K562 (cell line): Measurements from ENCODE around the gene REEP3. TPM values are rescaled to one million over a fixed set of nuclear protein-coding genes. Genes with fewer than 3 reads are reported as not detected.

ENCODE experiments used
- BRD9 ChIP-seq: fragments of 450-650 bp; IDR thresholded peaks from 2 replicates; pipeline ENCODE4 v1.6.1; 2018; ENCODE audit warnings: low read depth; ENCODE audit not compliant: partially characterized antibody
- EP400 ChIP-seq: fragments of 450-650 bp; IDR thresholded peaks from 2 replicates; pipeline ENCODE4 v1.6.1; 2017; ENCODE audit warnings: antibody characterized with exemption, mild to moderate bottlenecking, moderate library complexity
- FOXP1 ChIP-seq: sonication (generic); formaldehyde crosslinking; IDR thresholded peaks from 2 replicates; pipeline ENCODE4 v1.8.0; 2022; ENCODE audit warnings: mild to moderate bottlenecking, missing genetic modification reagents
- GATA2 ChIP-seq: sonication (generic); formaldehyde crosslinking; IDR thresholded peaks from 2 replicates; pipeline ENCODE4 v1.4.0; 2020; ENCODE audit warnings: mild to moderate bottlenecking, missing genetic modification reagents
- JUN ChIP-seq, 2 experiments: sonication (generic) in 1 of 2; formaldehyde crosslinking in 1 of 2; IDR thresholded peaks; 2 replicates each; pipeline versions ENCODE4 v1.6.1 to v1.8.0; 2012 to 2022; ENCODE audit warnings: borderline replicate concordance in 2 of 2, mild to moderate bottlenecking in 2 of 2, improper control_type of control experiment in 1 of 2, low read depth in 1 of 2, low read length in 1 of 2, missing genetic modification reagents in 1 of 2
- KLF16 ChIP-seq: IDR thresholded peaks from 2 replicates; pipeline ENCODE4 v1.6.1; 2016; ENCODE audit warnings: antibody characterized with exemption
- MED1 ChIP-seq: sonication (generic); formaldehyde crosslinking; IDR thresholded peaks from 2 replicates; pipeline ENCODE4 v1.8.1; 2023; ENCODE audit warnings: missing genetic modification reagents, borderline replicate concordance
- PHB2 ChIP-seq: fragments of 450-650 bp; IDR thresholded peaks from 2 replicates; pipeline ENCODE4 v1.6.1; 2017; ENCODE audit warnings: low read depth
- PML ChIP-seq: IDR thresholded peaks from 2 replicates; pipeline ENCODE4 v1.6.1; 2012; ENCODE audit warnings: low read length, inconsistent platforms
- POU5F1 ChIP-seq: fragments of 150-350 bp; IDR thresholded peaks from 2 replicates; pipeline ENCODE4 v1.6.1; 2014; ENCODE audit warnings: borderline replicate concordance, low read length, low read depth, mild to moderate bottlenecking; ENCODE audit not compliant: partially characterized antibody
- SIRT6 ChIP-seq: IDR thresholded peaks from one replicate; pipeline ENCODE4 v1.6.1; 2012; ENCODE audit warnings: low read depth, mild to moderate bottlenecking, control low read depth, inconsistent platforms, low read length, moderate library complexity
- SP1 ChIP-seq: sonication (generic); formaldehyde crosslinking; IDR thresholded peaks from 2 replicates; pipeline ENCODE4 v1.8.1; 2022; ENCODE audit warnings: mild to moderate bottlenecking, missing genetic modification reagents
- TBL1XR1 ChIP-seq, 2 experiments: IDR thresholded peaks; 2 replicates each; pipeline ENCODE4 v1.6.1; 2012; ENCODE audit warnings: improper control_type of control experiment in 2 of 2, low read length in 2 of 2, mild to moderate bottlenecking in 1 of 2
- ZBTB1 ChIP-seq: sonication (generic); formaldehyde crosslinking; IDR thresholded peaks from 2 replicates; pipeline ENCODE4 v1.8.1; 2023; ENCODE audit warnings: missing genetic modification reagents, low read depth, mild to moderate bottlenecking, borderline replicate concordance
- ZNF124 ChIP-seq: sonication (generic); formaldehyde crosslinking; IDR thresholded peaks from 2 replicates; pipeline ENCODE4 v1.8.1; 2022; ENCODE audit warnings: missing genetic modification reagents
- ZNF197 ChIP-seq: fragments of 200-800 bp; sonication (Bioruptor generic); IDR thresholded peaks from 2 replicates; pipeline ENCODE4 v1.6.1; 2016; ENCODE audit warnings: low read depth, missing genetic modification characterization, missing compliant biosample characterization
- ZNF224 ChIP-seq: sonication (generic); formaldehyde crosslinking; IDR thresholded peaks from 2 replicates; pipeline ENCODE4 v1.8.0; 2022; ENCODE audit warnings: mild to moderate bottlenecking, missing genetic modification reagents
- ZNF431 ChIP-seq: sonication (generic); formaldehyde crosslinking; IDR thresholded peaks from 2 replicates; pipeline ENCODE4 v1.8.0; 2022; ENCODE audit warnings: mild to moderate bottlenecking, missing genetic modification reagents
- ZNF584 ChIP-seq: fragments of 200-800 bp; sonication (Bioruptor generic); IDR thresholded peaks from 2 replicates; pipeline ENCODE4 v1.6.1; 2016; ENCODE audit warnings: low read depth, mild to moderate bottlenecking, missing genetic modification characterization, missing compliant biosample characterization
- ZNF668 ChIP-seq: fragments of 250-450 bp; sonication (Bioruptor Pico); IDR thresholded peaks from 2 replicates; pipeline ENCODE4 v1.8.0; 2022; ENCODE audit warnings: mild to moderate bottlenecking, inconsistent platforms
- ZNF76 ChIP-seq: fragments of 250-450 bp; sonication (Bioruptor Pico); IDR thresholded peaks from 2 replicates; pipeline ENCODE4 v1.4.0; 2020; ENCODE audit warnings: mild to moderate bottlenecking, moderate library complexity, borderline replicate concordance
- polyA plus RNA-seq, 8 experiments: library from polyadenylated mRNA; depleted of rRNA in 4 of 8; stranded (reverse) in 5 of 8; unstranded in 3 of 8; fragments of >200 nt; fragmentation: Nextera tagmentation in 2 of 8; fragmentation: Illumina TruSeq in 1 of 8; extraction: Ambion mirVana in 2 of 8; extraction: Trizol in 1 of 8; gene quantifications; 2 replicates each; pipeline versions ENCODE4 v1.2.1 to v1.2.3, GENCODE V29; 2011 to 2014; ENCODE audit warnings: inconsistent platforms in 1 of 8, missing spikeins in 1 of 8
- total RNA-seq, 7 experiments: library from RNA; depleted of rRNA in 6 of 7; stranded (reverse); fragments of >200 nt in 6 of 7; fragmentation: Illumina TruSeq in 2 of 7; extraction: Trizol in 2 of 7; gene quantifications; 2 replicates each; pipeline versions ENCODE4 v1.2.1 to v1.2.3, GENCODE V29; 2011 to 2021; ENCODE audit warnings: low replicate concordance in 1 of 7
- TF ChIP-seq, protein P1 (sequence below): fragments of 250-450 bp; sonication (Bioruptor Pico); IDR thresholded peaks from 2 replicates; pipeline ENCODE4 v1.8.0; 2021; ENCODE audit warnings: moderate library complexity, mild to moderate bottlenecking, inconsistent platforms
- TF ChIP-seq, protein P2 (sequence below): fragments of 150-350 bp; conservative IDR thresholded peaks from 2 replicates; pipeline ENCODE4 v1.6.1; 2014; ENCODE audit warnings: low read length
- TF ChIP-seq, protein P3 (sequence below), 3 experiments: IDR thresholded peaks in 2 of 3; conservative IDR thresholded peaks in 1 of 3; 2 replicates each; pipeline ENCODE4 v1.5.1; 2011 to 2012; ENCODE audit warnings: low read length in 3 of 3, mild to moderate bottlenecking in 3 of 3, control low read depth in 2 of 3, improper control_type of control experiment in 1 of 3, inconsistent platforms in 1 of 3, low read depth in 1 of 3, mixed read lengths in 1 of 3, moderate library complexity in 1 of 3; ENCODE audit not compliant: insufficient read depth in 2 of 3

Gene REEP3
- total and polyA plus RNA-seq, 9 of the 15 experiments (the other 6 are each of a cell fraction or from before 2014, with no cell fraction given): 3.4 to 13.4 (median 9.2) TPM

DNA sequence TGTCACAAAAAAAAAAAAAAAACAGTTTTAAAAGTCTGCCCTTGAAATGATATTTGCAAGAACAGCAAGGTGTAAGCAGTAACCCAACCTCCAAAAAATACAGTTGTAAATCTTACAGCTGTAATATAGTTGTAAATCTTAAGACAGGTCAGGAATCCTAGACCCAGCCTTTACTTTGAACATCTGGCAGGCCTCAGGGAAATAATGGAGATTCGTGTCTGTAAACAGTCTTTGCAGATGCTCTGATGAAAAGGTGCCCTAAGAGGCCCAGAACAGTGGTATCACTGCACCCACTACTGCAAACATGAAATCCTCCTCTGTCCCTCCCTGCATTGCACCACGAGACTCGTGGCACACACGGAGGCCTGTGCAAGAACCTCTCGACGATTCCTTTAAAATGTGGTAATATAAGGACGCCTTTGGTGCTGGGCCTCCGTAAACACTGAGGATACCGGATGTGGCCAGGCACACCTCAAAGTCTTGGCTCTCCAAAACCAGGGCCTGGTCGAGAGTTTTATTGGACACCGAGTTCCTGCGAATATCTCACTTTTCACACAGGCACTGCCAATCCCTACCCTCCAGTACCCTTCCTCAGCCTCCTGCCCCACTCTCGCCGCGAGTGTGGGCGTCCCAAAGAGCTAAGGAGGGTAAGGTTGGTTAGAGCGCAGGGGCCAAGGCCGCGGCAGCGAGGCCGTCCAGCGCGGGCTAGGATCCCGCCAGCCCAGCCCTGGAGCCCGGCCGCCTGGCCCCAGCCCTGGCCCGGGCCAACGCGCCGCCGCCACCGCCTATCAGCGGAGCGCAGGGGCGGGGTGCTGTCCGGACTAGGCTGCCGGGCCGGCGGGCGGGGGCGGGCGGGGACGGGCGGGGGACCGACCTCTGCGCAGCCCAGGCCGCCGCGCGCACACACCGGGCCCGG, at the start of gene REEP3 (continued):
- TF ChIP-seq, protein P1, sequence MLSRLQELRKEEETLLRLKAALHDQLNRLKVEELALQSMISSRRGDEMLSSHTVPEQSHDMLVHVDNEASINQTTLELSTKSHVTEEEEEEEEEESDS (CRISPR knock-in tag): no peak
- TF ChIP-seq ZNF124 (CRISPR knock-in tag): no peak
- TF ChIP-seq MED1: no peak
- TF ChIP-seq JUN (IDR thresholded peaks at IDR 0.05; ENCODE audit: borderline replicate concordance, low read depth, low read length): no peak; the same call in 1 of the 2 replicates
- no peak for TF ChIP-seq JUN (CRISPR knock-in tag; IDR thresholded peaks at IDR 0.05; ENCODE audit: borderline replicate concordance)
- TF ChIP-seq ZNF76: no peak
- TF ChIP-seq, protein P2, sequence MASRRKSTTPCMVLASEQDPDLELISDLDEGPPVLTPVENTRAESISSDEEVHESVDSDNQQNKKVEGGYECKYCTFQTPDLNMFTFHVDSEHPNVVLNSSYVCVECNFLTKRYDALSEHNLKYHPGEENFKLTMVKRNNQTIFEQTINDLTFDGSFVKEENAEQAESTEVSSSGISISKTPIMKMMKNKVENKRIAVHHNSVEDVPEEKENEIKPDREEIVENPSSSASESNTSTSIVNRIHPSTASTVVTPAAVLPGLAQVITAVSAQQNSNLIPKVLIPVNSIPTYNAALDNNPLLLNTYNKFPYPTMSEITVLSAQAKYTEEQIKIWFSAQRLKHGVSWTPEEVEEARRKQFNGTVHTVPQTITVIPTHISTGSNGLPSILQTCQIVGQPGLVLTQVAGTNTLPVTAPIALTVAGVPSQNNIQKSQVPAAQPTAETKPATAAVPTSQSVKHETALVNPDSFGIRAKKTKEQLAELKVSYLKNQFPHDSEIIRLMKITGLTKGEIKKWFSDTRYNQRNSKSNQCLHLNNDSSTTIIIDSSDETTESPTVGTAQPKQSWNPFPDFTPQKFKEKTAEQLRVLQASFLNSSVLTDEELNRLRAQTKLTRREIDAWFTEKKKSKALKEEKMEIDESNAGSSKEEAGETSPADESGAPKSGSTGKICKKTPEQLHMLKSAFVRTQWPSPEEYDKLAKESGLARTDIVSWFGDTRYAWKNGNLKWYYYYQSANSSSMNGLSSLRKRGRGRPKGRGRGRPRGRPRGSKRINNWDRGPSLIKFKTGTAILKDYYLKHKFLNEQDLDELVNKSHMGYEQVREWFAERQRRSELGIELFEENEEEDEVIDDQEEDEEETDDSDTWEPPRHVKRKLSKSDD: no peak
- peak; percentile 42; the same call in 1 of the 2 replicates for TF ChIP-seq FOXP1
- TF ChIP-seq ZNF431: peak; percentile 52; the same call in 1 of the 2 replicates
- no peak for TF ChIP-seq GATA2
- TF ChIP-seq ZNF584 (CRISPR knock-in tag): no peak
- 0 out of 2 replicates have a peak, but pooled peaks have one; percentile 35 for TF ChIP-seq ZNF668 (CRISPR knock-in tag)
- TF ChIP-seq PML: peak; percentile 46; the same call in 1 of the 2 replicates
- TF ChIP-seq, protein P3, sequence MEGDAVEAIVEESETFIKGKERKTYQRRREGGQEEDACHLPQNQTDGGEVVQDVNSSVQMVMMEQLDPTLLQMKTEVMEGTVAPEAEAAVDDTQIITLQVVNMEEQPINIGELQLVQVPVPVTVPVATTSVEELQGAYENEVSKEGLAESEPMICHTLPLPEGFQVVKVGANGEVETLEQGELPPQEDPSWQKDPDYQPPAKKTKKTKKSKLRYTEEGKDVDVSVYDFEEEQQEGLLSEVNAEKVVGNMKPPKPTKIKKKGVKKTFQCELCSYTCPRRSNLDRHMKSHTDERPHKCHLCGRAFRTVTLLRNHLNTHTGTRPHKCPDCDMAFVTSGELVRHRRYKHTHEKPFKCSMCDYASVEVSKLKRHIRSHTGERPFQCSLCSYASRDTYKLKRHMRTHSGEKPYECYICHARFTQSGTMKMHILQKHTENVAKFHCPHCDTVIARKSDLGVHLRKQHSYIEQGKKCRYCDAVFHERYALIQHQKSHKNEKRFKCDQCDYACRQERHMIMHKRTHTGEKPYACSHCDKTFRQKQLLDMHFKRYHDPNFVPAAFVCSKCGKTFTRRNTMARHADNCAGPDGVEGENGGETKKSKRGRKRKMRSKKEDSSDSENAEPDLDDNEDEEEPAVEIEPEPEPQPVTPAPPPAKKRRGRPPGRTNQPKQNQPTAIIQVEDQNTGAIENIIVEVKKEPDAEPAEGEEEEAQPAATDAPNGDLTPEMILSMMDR (IDR thresholded peaks at IDR 0.05 in 2 of 3, conservative IDR thresholded peaks at IDR 0.05 in 1 of 3; ENCODE audit: insufficient read depth in 2 of 3, low read depth in 1 of 3, low read length in 3 of 3): no peak
- TF ChIP-seq SIRT6: no peak
- peak; percentile 70 for TF ChIP-seq EP400
- 0 out of 2 replicates have a peak, but pooled peaks have one; percentile 38 for TF ChIP-seq ZNF224
- TF ChIP-seq BRD9: no peak
- no peak for TF ChIP-seq TBL1XR1 (IDR thresholded peaks at IDR 0.05; ENCODE audit: low read length in 2 of 2)
- TF ChIP-seq ZNF197 (CRISPR knock-in tag): no peak
- no peak; the same call in 1 of the 2 replicates for TF ChIP-seq ZBTB1 (CRISPR knock-in tag)
- TF ChIP-seq KLF16: no peak
- no peak for TF ChIP-seq POU5F1
- TF ChIP-seq SP1: no peak
- no peak for TF ChIP-seq PHB2
